Measurements from ENCODE around the gene FLOT1. TPM values are rescaled to one million over a fixed set of nuclear protein-coding genes. Genes with fewer than 3 reads are reported as not detected.

FLOT1 gene
- polyA plus RNA-seq, 1 experiment, result 155 TPM

DNA sequence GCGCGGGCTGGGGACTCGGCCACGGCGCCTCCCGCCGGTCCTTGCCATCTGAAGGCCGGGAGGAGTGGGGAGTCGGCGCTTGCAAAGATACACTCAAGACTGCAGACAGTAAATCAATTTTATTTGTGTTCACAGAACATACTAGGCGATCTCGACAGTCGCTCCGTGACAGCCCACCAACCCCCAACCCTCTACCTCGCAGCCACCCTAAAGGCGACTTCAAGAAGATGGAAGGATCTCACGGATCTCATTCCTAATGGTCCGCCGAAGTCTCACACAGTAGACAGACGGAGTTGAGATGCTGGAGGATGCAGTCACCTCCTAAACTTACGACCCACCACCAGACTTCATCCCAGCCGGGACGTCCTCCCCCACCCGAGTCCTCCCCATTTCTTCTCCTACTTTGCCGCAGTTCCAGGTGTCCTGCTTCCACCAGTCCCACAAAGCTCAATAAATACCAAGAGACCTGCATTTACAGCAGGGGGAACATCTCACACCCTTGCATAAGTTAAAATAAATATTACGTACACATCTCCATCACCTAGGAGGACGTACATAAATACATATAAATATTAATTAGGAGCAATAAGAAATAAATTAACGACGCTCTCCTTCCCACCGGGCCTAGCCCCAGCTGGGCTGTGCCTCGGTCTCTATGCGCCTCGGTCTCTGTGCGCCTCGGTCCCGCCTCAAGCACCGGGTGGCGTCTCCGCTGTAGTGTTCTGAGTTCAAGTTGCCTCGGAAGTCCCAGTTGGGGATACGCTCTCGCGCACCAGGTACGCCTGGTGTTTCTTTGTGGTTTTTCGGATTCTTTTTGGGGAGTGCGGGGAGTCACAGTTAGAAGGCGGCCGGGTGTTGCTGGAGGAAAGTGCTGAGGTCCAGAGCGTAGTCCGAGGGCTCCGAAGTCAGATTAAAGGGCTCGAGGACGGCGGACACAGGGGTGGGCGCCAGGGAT is 889 bp upstream of the FLOT1 start:
- DNase-seq (ENCODE audit: low read depth, low spot score), result no peak
- H3K9me3 ChIP-seq (ENCODE audit: control insufficient read depth, insufficient read depth, low read length), result no peaks in the 10 kb centered on the region; the same call in 1 of the 2 replicates
- H3K27me3 ChIP-seq (ENCODE audit: control insufficient read depth, insufficient read depth, low read length), result no peaks in the 10 kb centered on the region
- ChIA-PET CTCF (interaction anchor here (1.2 to 1.4 kb wide), 3 partner anchors 9 to 79 kb away, joined by 3 to 4 read pairs (median 3); no protein-coding TSS in a partner anchor), POLR2A (interaction anchor here (0.6 to 4.4 kb wide), 18 partner anchors 9 to 164 kb away, joined by 3 to 47 read pairs (median 8); partner anchors contain the start of genes DDR1 and GTF2H4)
- peak overlapping the region; percentile 93 for H3K27ac ChIP-seq (ENCODE audit: low read depth, low read length)
- H3K4me3 ChIP-seq (ENCODE audit: low read depth, low read length), result peak overlapping the region; percentile 94
- TF ChIP-seq, protein P1, sequence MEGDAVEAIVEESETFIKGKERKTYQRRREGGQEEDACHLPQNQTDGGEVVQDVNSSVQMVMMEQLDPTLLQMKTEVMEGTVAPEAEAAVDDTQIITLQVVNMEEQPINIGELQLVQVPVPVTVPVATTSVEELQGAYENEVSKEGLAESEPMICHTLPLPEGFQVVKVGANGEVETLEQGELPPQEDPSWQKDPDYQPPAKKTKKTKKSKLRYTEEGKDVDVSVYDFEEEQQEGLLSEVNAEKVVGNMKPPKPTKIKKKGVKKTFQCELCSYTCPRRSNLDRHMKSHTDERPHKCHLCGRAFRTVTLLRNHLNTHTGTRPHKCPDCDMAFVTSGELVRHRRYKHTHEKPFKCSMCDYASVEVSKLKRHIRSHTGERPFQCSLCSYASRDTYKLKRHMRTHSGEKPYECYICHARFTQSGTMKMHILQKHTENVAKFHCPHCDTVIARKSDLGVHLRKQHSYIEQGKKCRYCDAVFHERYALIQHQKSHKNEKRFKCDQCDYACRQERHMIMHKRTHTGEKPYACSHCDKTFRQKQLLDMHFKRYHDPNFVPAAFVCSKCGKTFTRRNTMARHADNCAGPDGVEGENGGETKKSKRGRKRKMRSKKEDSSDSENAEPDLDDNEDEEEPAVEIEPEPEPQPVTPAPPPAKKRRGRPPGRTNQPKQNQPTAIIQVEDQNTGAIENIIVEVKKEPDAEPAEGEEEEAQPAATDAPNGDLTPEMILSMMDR (IDR thresholded peaks at IDR 0.05; ENCODE audit: low read depth, low read length), result no peak

DNA sequence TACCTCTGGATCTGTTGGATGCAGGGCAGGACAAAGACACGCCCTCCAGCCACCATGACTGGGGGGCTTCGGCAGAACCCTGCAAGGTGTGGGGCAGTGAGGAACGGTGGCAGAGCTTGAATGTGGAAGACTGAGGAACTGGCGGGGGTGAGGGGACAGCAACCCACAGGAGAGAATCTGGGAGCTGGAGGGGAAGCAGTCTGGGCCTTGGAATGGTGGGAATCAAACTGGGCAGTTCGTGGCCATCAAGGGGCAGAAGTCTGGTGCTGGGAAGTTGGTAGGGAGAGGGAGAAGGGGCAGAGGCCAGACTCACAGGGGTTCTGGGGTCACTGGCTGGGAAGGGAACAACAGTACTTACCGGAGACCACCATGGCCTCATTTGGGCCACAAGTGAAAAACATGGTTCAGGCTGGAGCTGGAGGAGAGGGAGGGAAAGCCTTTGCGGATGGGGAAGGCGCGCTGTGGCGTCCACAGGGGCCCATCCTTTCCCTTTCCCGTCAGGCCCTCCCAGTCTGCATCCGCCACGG is 635 bp downstream of the FLOT1 start:
- TF ChIP-seq, protein P1 (IDR thresholded peaks at IDR 0.05; ENCODE audit: low read depth, low read length), result no peak
- Histone ChIP-seq H3K27ac (ENCODE audit: low read depth, low read length) (peak overlapping the region; percentile 91), H3K4me3 (ENCODE audit: low read depth, low read length) (peak overlapping the region; percentile 94), H3K27me3 (ENCODE audit: control insufficient read depth, insufficient read depth, low read length) (no peaks in the 10 kb centered on the region), H3K9me3 (ENCODE audit: control insufficient read depth, insufficient read depth, low read length) (no peaks in the 10 kb centered on the region; the same call in 1 of the 2 replicates)
- ChIA-PET POLR2A (interaction anchor here (0.5 to 4.4 kb wide), 11 partner anchors 10 to 341 kb away, joined by 3 to 47 read pairs (median 5); partner anchors contain the start of gene GTF2H4), CTCF (interaction anchor here (1.1 to 1.4 kb wide), 3 partner anchors 19 to 80 kb away, joined by 3 to 5 read pairs (median 4); no protein-coding TSS in a partner anchor)
- DNase-seq (ENCODE audit: low read depth, low spot score), result no peak

DNA sequence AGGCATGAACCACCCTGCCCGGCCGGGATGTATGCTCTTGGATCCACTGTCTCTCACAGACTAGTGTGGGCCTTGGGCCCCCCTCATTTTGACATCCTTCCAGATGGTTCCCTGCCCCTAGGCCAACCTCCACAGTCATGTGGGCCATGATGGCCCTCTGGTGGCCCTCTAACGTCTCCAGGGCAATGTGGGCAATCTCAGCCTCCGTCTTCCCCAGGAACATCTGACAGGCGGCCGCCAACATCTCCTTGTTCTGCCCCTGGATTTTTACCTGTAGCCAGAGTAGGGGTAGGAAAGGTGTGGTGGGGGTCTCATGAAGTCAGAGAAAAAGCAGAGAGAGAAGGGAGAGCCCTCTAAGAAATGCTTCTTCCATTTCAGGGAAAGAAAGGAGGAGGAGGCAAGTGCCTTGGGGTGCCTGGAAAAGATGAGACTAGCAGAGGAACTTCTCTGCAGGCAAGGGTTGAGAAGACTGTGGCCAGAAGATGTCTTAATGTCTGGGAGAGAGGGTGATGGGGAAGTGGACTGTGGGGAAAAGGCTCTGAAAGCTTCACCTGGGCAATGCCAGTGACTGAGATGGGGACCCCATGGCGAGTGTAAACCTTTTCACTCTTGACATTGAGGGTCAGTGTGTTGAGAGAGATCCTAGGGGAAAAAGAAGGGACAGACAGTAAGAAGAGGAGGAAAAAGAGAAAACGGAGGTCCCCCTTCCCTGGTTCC is 1.3 kb downstream of the FLOT1 start:
- no peak for DNase-seq (ENCODE audit: low read depth, low spot score)
- peak overlapping the region; percentile 91 for H3K27ac ChIP-seq (ENCODE audit: low read depth, low read length)
- ChIA-PET CTCF (interaction anchor here (1.0 to 1.4 kb wide), 5 partner anchors 18 to 113 kb away, joined by 3 to 7 read pairs (median 5); no protein-coding TSS in a partner anchor), POLR2A (interaction anchor here (0.8 to 4.4 kb wide), 12 partner anchors 10 to 85 kb away, joined by 3 to 47 read pairs (median 6); no protein-coding TSS in a partner anchor)
- TF ChIP-seq, protein P1 (IDR thresholded peaks at IDR 0.05; ENCODE audit: low read depth, low read length), result no peak
- no peaks in the 10 kb centered on the region; the same call in 1 of the 2 replicates for H3K9me3 ChIP-seq (ENCODE audit: control insufficient read depth, insufficient read depth, low read length)
- no peaks in the 10 kb centered on the region for H3K27me3 ChIP-seq (ENCODE audit: control insufficient read depth, insufficient read depth, low read length)
- peak overlapping the region; percentile 94 for H3K4me3 ChIP-seq (ENCODE audit: low read depth, low read length)

DNA sequence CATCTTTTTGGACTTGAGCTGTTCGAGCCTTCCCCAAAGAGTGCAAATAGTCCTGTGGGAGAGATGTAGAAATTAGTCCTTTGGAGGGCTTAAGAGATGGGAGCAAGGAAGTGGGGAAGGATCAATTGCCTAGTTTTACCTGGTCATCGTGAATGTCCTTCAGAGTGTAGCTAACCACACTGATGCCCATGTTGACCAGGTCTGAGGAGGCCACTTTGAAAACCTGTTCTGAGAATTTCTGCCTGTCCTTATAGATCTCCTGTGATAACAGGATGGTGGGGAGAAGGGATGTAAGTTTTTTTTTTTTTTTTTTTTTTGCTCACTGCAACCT is 2.0 kb downstream of the FLOT1 start:
- ChIA-PET POLR2A (interaction anchor here (0.9 to 1.9 kb wide), 7 partner anchors 10 to 61 kb away, joined by 3 to 11 read pairs (median 4); no protein-coding TSS in a partner anchor), CTCF (interaction anchor here (1.0 to 1.7 kb wide), 3 partner anchors 18 to 112 kb away, joined by 5 to 15 read pairs (median 7); no protein-coding TSS in a partner anchor)
- Histone ChIP-seq H3K4me3 (ENCODE audit: low read depth, low read length) (no peak overlapping the region), H3K27ac (ENCODE audit: low read depth, low read length) (no peak overlapping the region), H3K9me3 (ENCODE audit: control insufficient read depth, insufficient read depth, low read length) (no peaks in the 10 kb centered on the region; the same call in 1 of the 2 replicates), H3K27me3 (ENCODE audit: control insufficient read depth, insufficient read depth, low read length) (no peaks in the 10 kb centered on the region)
- TF ChIP-seq, protein P1 (IDR thresholded peaks at IDR 0.05; ENCODE audit: low read depth, low read length), result no peak
- no peak for DNase-seq (ENCODE audit: low read depth, low spot score)

All from AG04450 (cell line).